Measurements from ENCODE around the gene OSBPL3. TPM values are rescaled to one million over a fixed set of nuclear protein-coding genes. Genes with fewer than 3 reads are reported as not detected.

The OSBPL3 gene
- total RNA-seq, 1 experiment from 2014 or later = 8.6 TPM

DNA sequence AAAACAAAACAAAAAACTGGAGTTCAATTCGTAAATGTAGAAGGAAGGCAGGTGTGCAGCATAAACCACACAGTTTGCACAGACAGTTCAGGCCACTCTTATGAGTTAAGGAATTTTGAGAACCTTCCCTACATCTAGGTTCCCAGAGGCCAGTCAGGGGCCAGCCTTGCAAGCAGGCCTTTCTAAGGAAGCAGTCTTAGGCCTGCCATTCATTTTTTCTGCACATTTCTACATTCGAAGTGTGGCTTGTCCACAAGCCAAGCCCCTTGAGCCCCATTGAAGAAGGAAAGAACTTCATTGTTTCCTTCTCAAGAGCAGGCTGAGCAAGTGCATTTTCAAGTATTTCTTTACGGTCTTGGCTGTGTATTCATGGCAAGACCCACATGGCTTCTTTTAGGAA lies 11.4 kb upstream of the OSBPL3 start:
- no peaks in the 10 kb centered on the region for H3K9me3 Mint-ChIP-seq
- Histone ChIP-seq H3K18ac (ENCODE audit: insufficient read length, low read depth, low read length) (no peak overlapping the region), H3K79me1 (ENCODE audit: insufficient read depth, low read depth, low read length, poor library complexity, severe bottlenecking) (no peaks in the 10 kb centered on the region), H3K9ac (ENCODE audit: extremely low read depth, insufficient read length, low read length) (no peak overlapping the region), H3K4ac (ENCODE audit: low read depth, low read length) (no peak overlapping the region), H3K23ac (ENCODE audit: insufficient read length, low read depth, low read length) (no peak overlapping the region), H3K4me2 (ENCODE audit: insufficient read depth, insufficient read length, low read length) (no peak overlapping the region), H2BK120ac (ENCODE audit: low read depth, low read length, poor library complexity, severe bottlenecking) (no peak overlapping the region), H3K23me2 (ENCODE audit: insufficient read length, low read depth, low read length, poor library complexity, severe bottlenecking) (no peaks in the 10 kb centered on the region), H4K20me1 (ENCODE audit: control insufficient read depth, insufficient read depth, insufficient read length) (no peaks in the 10 kb centered on the region), H2BK5ac (ENCODE audit: insufficient read length, low read length) (no peak overlapping the region), H3K14ac (ENCODE audit: insufficient read depth, low read length) (no peak overlapping the region), H2AFZ (ENCODE audit: low read length) (no peak overlapping the region), H2BK20ac (ENCODE audit: low read depth, low read length, poor library complexity, severe bottlenecking) (no peak overlapping the region), H2BK15ac (ENCODE audit: low read depth, low read length) (no peak overlapping the region), H2AK5ac (ENCODE audit: insufficient read length, low read length) (no peak overlapping the region), H3K56ac (ENCODE audit: insufficient read length, low read depth, low read length) (no peak overlapping the region), H3K4me1 (ENCODE audit: insufficient read depth, low read length) (no peaks in the 10 kb centered on the region; the same call in 1 of the 2 replicates), H4K5ac (ENCODE audit: insufficient read length, low read depth, low read length) (no peak overlapping the region), H3K9me3 (ENCODE audit: control insufficient read depth, low read depth, low read length) (no peaks in the 10 kb centered on the region), H3K79me2 (ENCODE audit: insufficient read depth, low read length) (no peaks in the 10 kb centered on the region), H3T11ph (ENCODE audit: low read length) (no peak overlapping the region), H3K27ac (ENCODE audit: insufficient read length, low read depth, low read length) (no peak overlapping the region), H4K91ac (ENCODE audit: insufficient read length, low read depth, low read length) (no peak overlapping the region), H3K27me3 (ENCODE audit: insufficient read depth, low read length) (no peaks in the 10 kb centered on the region), H2BK12ac (ENCODE audit: insufficient read length, low read depth, low read length) (no peak overlapping the region), H4K8ac (replicated peaks; ENCODE audit: insufficient read length, low read depth, low read length) (no peak overlapping the region)
- H3K4me1 Mint-ChIP-seq = no peaks in the 10 kb centered on the region
- no peak overlapping the region for H3K27ac Mint-ChIP-seq
- H3K27me3 Mint-ChIP-seq (ENCODE audit: low read depth) = peaks cover 9% of the 10 kb centered on the region
- DNase-seq = no peak
- TF ChIP-seq, protein P1, sequence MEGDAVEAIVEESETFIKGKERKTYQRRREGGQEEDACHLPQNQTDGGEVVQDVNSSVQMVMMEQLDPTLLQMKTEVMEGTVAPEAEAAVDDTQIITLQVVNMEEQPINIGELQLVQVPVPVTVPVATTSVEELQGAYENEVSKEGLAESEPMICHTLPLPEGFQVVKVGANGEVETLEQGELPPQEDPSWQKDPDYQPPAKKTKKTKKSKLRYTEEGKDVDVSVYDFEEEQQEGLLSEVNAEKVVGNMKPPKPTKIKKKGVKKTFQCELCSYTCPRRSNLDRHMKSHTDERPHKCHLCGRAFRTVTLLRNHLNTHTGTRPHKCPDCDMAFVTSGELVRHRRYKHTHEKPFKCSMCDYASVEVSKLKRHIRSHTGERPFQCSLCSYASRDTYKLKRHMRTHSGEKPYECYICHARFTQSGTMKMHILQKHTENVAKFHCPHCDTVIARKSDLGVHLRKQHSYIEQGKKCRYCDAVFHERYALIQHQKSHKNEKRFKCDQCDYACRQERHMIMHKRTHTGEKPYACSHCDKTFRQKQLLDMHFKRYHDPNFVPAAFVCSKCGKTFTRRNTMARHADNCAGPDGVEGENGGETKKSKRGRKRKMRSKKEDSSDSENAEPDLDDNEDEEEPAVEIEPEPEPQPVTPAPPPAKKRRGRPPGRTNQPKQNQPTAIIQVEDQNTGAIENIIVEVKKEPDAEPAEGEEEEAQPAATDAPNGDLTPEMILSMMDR (conservative IDR thresholded peaks at IDR 0.05) = no peak
- no peaks in the 10 kb centered on the region for H3K36me3 Mint-ChIP-seq (ENCODE audit: insufficient read depth in 1 of 3, low read depth in 3 of 3)
- H3K4me3 Mint-ChIP-seq = no peak overlapping the region
- no CpG with 5 or more reads among the region's 3 CpGs for WGBS (ENCODE audit: extremely low coverage, insufficient read length, low lambda C conversion rate)

Data from H9 (cell line).